Astrocyte (in vitro differentiated cells and primary cell): Measurements from ENCODE around the gene LAMC1.

Experiments used
- EZH2 ChIP-seq: IDR thresholded peaks from 2 replicates; pipeline ENCODE4 v1.6.1; 2012; ENCODE audit warnings: mild to moderate bottlenecking, low read length, inconsistent platforms; ENCODE audit not compliant: insufficient read depth
- TF ChIP-seq, protein P1 (sequence below): IDR thresholded peaks from 2 replicates; pipeline ENCODE4 v1.5.1; 2011; ENCODE audit warnings: low read depth, mild to moderate bottlenecking, inconsistent platforms, low read length, moderate library complexity; ENCODE audit not compliant: insufficient read depth

DNA sequence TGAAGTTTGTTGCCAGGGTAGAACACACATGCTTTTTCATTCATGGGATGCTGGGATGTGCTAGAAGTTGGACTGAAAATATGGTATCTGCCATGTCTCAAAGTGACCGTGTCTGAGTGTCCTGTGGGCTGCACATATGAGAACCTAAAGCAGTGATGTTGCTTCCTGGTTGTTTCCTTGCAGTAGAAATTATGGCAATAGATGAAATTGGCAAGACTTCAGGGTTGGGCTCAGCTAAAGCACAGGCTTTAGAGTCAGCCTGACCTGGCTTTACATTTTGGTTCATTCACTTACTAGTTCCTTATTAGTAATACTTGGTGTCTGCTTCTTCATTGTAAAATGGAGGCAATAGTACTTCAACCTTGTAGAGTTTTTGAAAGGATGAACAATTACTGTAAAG is 165.0 kb downstream of the LAMC1 start:
- TF ChIP-seq, protein P1, sequence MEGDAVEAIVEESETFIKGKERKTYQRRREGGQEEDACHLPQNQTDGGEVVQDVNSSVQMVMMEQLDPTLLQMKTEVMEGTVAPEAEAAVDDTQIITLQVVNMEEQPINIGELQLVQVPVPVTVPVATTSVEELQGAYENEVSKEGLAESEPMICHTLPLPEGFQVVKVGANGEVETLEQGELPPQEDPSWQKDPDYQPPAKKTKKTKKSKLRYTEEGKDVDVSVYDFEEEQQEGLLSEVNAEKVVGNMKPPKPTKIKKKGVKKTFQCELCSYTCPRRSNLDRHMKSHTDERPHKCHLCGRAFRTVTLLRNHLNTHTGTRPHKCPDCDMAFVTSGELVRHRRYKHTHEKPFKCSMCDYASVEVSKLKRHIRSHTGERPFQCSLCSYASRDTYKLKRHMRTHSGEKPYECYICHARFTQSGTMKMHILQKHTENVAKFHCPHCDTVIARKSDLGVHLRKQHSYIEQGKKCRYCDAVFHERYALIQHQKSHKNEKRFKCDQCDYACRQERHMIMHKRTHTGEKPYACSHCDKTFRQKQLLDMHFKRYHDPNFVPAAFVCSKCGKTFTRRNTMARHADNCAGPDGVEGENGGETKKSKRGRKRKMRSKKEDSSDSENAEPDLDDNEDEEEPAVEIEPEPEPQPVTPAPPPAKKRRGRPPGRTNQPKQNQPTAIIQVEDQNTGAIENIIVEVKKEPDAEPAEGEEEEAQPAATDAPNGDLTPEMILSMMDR, result no peak
- no peak for TF ChIP-seq EZH2
